Aorta (tissue), 5 donors: ENCODE data around the gene BCAN. TPM values are rescaled to one million over a fixed set of nuclear protein-coding genes. Genes with fewer than 3 reads are reported as not detected.

ENCODE experiments used
- ATAC-seq: fragments of 200-7000 bp; cut with Tn5 transposase; one replicate; pipeline ENCODE4 v1.9.1; 2022; ENCODE audit warnings: moderate library complexity; ENCODE audit not compliant: low FRiP score
- DNase-seq, 2 donors: peaks; one replicate each; pipeline ENCODE4 v3.0.0-alpha.2; 2020
- H3K27ac ChIP-seq, 2 donors: one replicate each; pipeline ENCODE4 v1.5.1; 2013; ENCODE audit warnings: low read length in 2 of 2, mild to moderate bottlenecking in 2 of 2, moderate library complexity in 2 of 2, control low read depth in 1 of 2, inconsistent platforms in 1 of 2, low read depth in 1 of 2
- H3K27me3 ChIP-seq, 2 donors: one replicate each; pipeline ENCODE4 v1.6.1; 2013; ENCODE audit warnings: control low read depth in 1 of 2, low read length in 1 of 2, mild to moderate bottlenecking in 1 of 2, moderate library complexity in 1 of 2; ENCODE audit not compliant: insufficient read depth in 2 of 2, control insufficient read depth in 1 of 2
- H3K36me3 ChIP-seq, 2 donors: one replicate each; pipeline ENCODE4 v1.6.1; 2013; ENCODE audit warnings: control low read depth in 1 of 2, low read length in 1 of 2, mild to moderate bottlenecking in 1 of 2; ENCODE audit not compliant: insufficient read depth in 2 of 2, control insufficient read depth in 1 of 2
- H3K4me1 ChIP-seq, 2 donors: one replicate each; pipeline ENCODE4 v1.6.1; 2013; ENCODE audit warnings: low read length in 2 of 2, control low read depth in 1 of 2, mild to moderate bottlenecking in 1 of 2, moderate library complexity in 1 of 2; ENCODE audit not compliant: insufficient read depth in 2 of 2, control insufficient read depth in 1 of 2
- H3K4me3 ChIP-seq, 2 donors: one replicate each; pipeline ENCODE4 v1.5.1; 2013; ENCODE audit warnings: low read length in 2 of 2, control low read depth in 1 of 2, mild to moderate bottlenecking in 1 of 2
- H3K9me3 ChIP-seq: one replicate; pipeline ENCODE4 v1.6.1; 2013; ENCODE audit warnings: mild to moderate bottlenecking, low read length; ENCODE audit not compliant: control insufficient read depth
- WGBS, 2 donors: extraction: QIAGEN DNeasy Blood & Tissue Kit; methylation state at CpG; one replicate each; pipeline ENCODE4 v1.1.7; 2013; 5-methylcytosine and 5-hydroxymethylcytosine counted together
- intact Hi-C, 2 donors: fragments of 100-400 bp; cut with DNase I; formaldehyde crosslinking; loops; one replicate each; pipeline versions ENCODE4 v1.14.2 to v1.15.0; 2022
- polyA plus RNA-seq, 2 donors: library from polyadenylated mRNA; stranded (reverse); fragments of 200-250 nt; gene quantifications; one replicate each; pipeline ENCODE4 v1.2.3, GENCODE V29; 2013
- total RNA-seq, 2 donors: library from RNA; stranded (reverse); fragmentation: NEBNext Ultra II Directional; extraction: Animal tissue kit (Norgen Biotek cat#: 25700); gene quantifications; one replicate each; pipeline ENCODE4 v1.2.1, GENCODE V29; 2021
- donor health status: healthy with polysubstance abuse.
- donor health status: Bipolar disorder and iron deficiency.
- donor health status: DM: no; HTN: no; CAD: no.
- donor health status: DM: no; HTN: no; CAD: no.
- donor health status: DM: yes; HTN: yes; CAD: no.

Gene BCAN
- total and polyA plus RNA-seq, 4 donors: 0.36 to 0.95 TPM; not detected in 2

DNA sequence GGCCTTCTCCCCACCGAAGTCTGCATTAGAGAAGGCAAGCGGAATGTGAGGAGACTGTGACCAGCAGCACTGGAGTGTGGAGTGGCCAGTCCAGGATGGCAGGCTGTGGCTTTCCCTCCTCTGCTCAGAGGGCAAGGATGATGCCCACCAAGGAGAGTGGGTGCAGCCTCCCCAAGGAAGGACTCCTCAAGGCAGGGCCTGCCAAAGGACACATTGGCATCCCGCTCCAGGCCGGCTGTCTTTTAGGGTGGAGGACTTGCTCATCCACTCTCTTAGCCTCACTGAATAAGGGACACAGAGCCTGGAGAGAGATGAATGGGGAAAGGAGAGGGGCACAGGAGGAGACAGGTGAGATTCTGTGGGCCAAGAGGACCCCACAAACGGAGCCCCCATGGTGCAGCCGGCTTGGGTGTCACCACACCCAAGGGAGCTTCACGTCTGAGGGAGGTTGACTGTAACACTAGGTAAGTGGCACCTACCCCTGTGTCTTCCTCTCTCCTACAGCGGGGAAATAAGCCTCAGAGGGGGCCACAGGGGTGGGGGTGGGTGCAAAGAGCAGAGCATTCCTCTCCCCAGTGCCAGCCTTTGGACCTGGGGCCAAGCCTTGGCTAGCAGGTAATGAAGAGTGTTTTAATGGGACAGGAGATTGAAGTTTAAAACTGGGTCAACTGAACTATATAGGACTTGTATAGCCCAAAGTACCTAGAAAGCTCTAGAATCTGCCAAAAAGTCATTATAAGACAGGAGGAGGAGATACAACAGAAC is 39.5 kb downstream of the BCAN start:
- intact Hi-C loops: loop anchor here in 1 of 2 donors (10.0 kb wide), 1 partner anchor 83 kb away; the partner anchor contains the start of gene PRCC
- H3K4me3 ChIP-seq: no peak overlapping the region
- no peaks in the 10 kb centered on the region for H3K9me3 ChIP-seq
- ATAC-seq: no peak
- no peaks in the 10 kb centered on the region for H3K36me3 ChIP-seq
- WGBS, 2 donors: 76 to 80% methylated on average over 8 of the region's 8 CpGs
- no peaks in the 10 kb centered on the region for H3K4me1 ChIP-seq
- no peak overlapping the region for H3K27ac ChIP-seq
- DNase-seq: peak in 1 of 2 donors; percentile 63
- no peaks in the 10 kb centered on the region for H3K27me3 ChIP-seq

- WGBS, 2 donors: 65 to 66% methylated on average over 5 of the region's 5 CpGs
- DNase-seq: no peak
- H3K4me1 ChIP-seq: no peaks in the 10 kb centered on the region
- intact Hi-C loops: loop anchor here in 1 of 2 donors (10.0 kb wide), 1 partner anchor 82 kb away; the partner anchor contains the start of gene PRCC
- ATAC-seq: no peak
- no peak overlapping the region for H3K27ac ChIP-seq
- no peak overlapping the region for H3K4me3 ChIP-seq
- no peaks in the 10 kb centered on the region for H3K27me3 ChIP-seq
- no peaks in the 10 kb centered on the region for H3K36me3 ChIP-seq
- H3K9me3 ChIP-seq: no peaks in the 10 kb centered on the region
These were observed 40.4 kb downstream of the BCAN start for GRCh38 chr1:156682166-156682890.

GRCh38 chr1:156684227-156684782 is 42.4 kb downstream of the BCAN start:
- Histone ChIP-seq H3K27ac (no peak overlapping the region), H3K4me1 (no peaks in the 10 kb centered on the region), H3K9me3 (no peaks in the 10 kb centered on the region), H3K36me3 (no peaks in the 10 kb centered on the region), H3K4me3 (no peak overlapping the region), H3K27me3 (no peaks in the 10 kb centered on the region)
- intact Hi-C loops: loop anchor here in 1 of 2 donors (10.0 kb wide), 1 partner anchor 80 kb away; the partner anchor contains the start of gene PRCC
- no peak for DNase-seq
- ATAC-seq: no peak
- 79 to 80% methylated on average over 5 of the region's 5 CpGs for WGBS, 2 donors

DNA sequence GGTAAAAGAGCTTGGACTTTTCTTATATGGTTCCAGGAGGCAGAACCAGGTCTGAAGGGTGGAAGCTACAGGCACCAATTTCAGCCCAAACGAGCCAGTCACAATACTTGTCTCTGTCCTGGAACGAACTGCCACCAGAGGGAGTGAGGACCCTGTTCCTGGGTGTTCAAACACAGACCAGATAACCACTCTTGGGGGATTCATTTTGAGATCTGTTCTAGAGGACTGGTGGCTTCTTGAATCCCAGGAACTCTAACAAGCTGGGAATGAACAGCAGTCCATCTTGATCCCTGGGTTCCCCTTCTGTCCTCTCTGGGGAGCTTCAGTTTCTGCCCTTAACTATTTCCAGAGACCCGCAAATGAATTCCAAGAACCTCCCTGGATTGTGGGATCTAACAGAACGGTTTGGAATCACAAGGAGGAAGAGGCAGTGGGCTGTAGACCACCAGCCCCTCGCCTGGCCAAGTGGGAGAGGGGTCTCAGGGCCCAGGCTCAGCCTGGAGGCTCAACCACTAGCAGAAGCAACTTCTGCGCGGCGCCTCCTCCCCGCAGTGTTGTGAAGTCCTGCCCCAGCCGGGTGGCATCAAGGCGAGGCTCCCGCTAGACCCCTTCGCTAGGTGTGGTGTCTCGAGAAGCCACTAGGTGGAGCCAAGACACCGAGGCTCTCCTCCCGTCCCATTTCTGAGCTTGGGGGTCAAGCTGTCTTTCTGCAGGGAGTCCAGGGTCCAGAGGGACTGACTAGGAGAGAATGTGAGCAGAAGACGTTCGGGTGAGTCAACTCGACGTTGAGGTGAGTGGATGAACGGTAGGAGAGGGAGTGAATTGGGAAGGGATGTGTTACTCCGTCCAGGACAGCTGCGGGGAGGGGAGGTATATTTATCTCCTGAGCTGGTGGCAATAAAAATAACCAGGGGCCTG is 47.4 kb downstream of the BCAN start:
- H3K9me3 ChIP-seq: no peaks in the 10 kb centered on the region
- H3K27me3 ChIP-seq: no peaks in the 10 kb centered on the region
- intact Hi-C loops: loop anchor here (1.0 to 10.0 kb wide), 4 partner anchors 36 to 203 kb away; partner anchors contain the start of genes PEAR1 (in 1 of the 2) and PRCC (in 1 of the 2)
- no peaks in the 10 kb centered on the region for H3K4me1 ChIP-seq
- H3K36me3 ChIP-seq: no peaks in the 10 kb centered on the region
- H3K27ac ChIP-seq: no peak overlapping the region
- peak; percentile 93 for ATAC-seq
- peak; percentile 86 to 91 for DNase-seq
- H3K4me3 ChIP-seq: no peak overlapping the region
- WGBS, 2 donors: 1% methylated on average over 23 of the region's 23 CpGs

GRCh38 chr1:156689953-156690674 is 48.2 kb downstream of the BCAN start:
- no peak overlapping the region for H3K4me3 ChIP-seq
- intact Hi-C loops: loop anchor here (1.0 to 10.0 kb wide), 5 partner anchors 35 to 202 kb away; partner anchors contain the start of genes PEAR1 (in 1 of the 2) and PRCC (in 1 of the 2)

GRCh38 chr1:156690675-156691036 is 48.7 kb downstream of the BCAN start:
- 56 to 59% methylated on average over 8 of the region's 8 CpGs for WGBS, 2 donors
- DNase-seq (no peak), ATAC-seq (no peak)
- Histone ChIP-seq H3K27me3 (no peaks in the 10 kb centered on the region), H3K4me3 (no peak overlapping the region), H3K36me3 (no peaks in the 10 kb centered on the region), H3K4me1 (no peaks in the 10 kb centered on the region), H3K27ac (no peak overlapping the region), H3K9me3 (no peaks in the 10 kb centered on the region)
- intact Hi-C loops: loop anchor here in 1 of 2 donors (10.0 kb wide), 1 partner anchor 194 kb away; no protein-coding TSS in a partner anchor

More at GRCh38 chr1:156689953-156690674, 48.2 kb downstream of the BCAN start:
- H3K4me1 ChIP-seq: no peaks in the 10 kb centered on the region
- no peaks in the 10 kb centered on the region for H3K9me3 ChIP-seq
- no peak for ATAC-seq
- no peak for DNase-seq
- no peak overlapping the region for H3K27ac ChIP-seq
- 18% methylated on average over 10 of the region's 10 CpGs for WGBS, 2 donors
- H3K36me3 ChIP-seq: no peaks in the 10 kb centered on the region
- no peaks in the 10 kb centered on the region for H3K27me3 ChIP-seq

- Histone ChIP-seq H3K4me3 (no peak overlapping the region), H3K27ac (no peak overlapping the region), H3K4me1 (no peaks in the 10 kb centered on the region), H3K27me3 (no peaks in the 10 kb centered on the region), H3K36me3 (no peaks in the 10 kb centered on the region), H3K9me3 (no peaks in the 10 kb centered on the region)
- ATAC-seq (no peak), DNase-seq (no peak)
- intact Hi-C loops: loop anchor here in 1 of 2 donors (10.0 kb wide), 1 partner anchor 194 kb away; no protein-coding TSS in a partner anchor
- WGBS, 2 donors: 77 to 80% methylated on average over 10 of the region's 10 CpGs
These were observed 49.3 kb downstream of the BCAN start for GRCh38 chr1:156691191-156691590.
